ENCODE results near the gene RAB3C.
"Not testable (repeated sequence)": the region's sequence is repeated elsewhere in the genome, so short reads cannot be mapped to it uniquely, and the experiment has no call there.

RAB3C gene

GRCh38 chr5:58680503-58680902, 97.6 kb downstream of the RAB3C start:
- DNase-seq: no peak

- no peak for DNase-seq
These were observed 99.1 kb downstream of the RAB3C start for GRCh38 chr5:58681943-58682342.

- DNase-seq: no peak
These were observed 100.7 kb downstream of the RAB3C start for GRCh38 chr5:58683567-58683966.

GRCh38 chr5:58687079-58687478, 104.2 kb downstream of the RAB3C start:
- DNase-seq: no peak

GRCh38 chr5:58687595-58687994, 104.7 kb downstream of the RAB3C start:
- no peak for DNase-seq

DNA sequence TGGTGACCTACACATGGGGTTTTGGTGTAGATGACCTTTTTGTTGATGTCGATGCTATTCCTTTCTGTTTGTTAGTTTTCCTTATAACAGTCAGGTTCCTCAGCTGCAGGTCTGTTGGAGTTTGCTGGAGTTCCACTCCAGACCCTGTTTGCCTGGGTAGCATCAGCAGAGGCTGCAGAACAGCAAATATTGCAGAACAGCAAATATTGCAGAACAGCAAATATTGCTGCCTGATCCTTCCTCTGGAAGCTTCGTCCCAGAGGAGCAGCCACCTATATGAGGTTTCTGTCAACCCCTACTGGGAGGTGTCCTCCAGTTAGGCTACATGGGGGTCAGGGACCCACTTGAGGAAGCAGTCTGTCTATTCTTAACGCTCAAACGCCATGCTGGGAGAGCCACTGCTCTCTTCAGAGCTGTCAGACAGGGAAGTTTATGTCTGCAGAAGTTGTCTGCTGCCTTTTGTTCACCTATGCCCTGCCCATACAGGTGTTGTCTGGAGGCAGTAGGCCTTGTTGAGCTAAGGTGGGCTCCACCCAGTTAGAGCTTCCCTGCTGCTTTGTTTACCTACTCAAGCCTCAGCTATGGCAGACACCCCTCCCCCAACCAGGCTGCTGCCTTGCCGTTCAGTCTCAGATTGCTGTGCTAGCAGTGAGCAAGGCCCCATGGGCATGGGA, 116.3 kb downstream of the RAB3C start:
- not testable (repeated sequence) for DNase-seq

DNA sequence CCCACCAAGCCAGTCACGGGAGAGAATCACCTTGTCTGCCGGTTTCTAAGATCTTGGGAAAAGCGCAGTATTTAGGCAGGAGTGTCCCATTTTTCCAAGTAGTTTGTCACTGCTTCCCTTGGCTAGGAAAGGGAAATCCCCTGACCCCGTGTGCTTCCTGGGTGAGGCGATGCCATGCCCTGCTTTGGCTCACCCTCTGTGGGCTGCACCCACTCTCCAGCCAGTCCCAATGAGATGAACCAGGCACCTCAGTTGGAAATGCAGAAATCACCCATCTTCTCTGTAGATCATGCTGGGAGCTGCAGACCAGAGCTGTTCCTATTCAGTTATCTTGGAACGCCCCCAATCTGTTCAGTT, 116.9 kb downstream of the RAB3C start:
- DNase-seq: no peak

GRCh38 chr5:58703925-58704555, 121.2 kb downstream of the RAB3C start:
- DNase-seq: no peak

DNA sequence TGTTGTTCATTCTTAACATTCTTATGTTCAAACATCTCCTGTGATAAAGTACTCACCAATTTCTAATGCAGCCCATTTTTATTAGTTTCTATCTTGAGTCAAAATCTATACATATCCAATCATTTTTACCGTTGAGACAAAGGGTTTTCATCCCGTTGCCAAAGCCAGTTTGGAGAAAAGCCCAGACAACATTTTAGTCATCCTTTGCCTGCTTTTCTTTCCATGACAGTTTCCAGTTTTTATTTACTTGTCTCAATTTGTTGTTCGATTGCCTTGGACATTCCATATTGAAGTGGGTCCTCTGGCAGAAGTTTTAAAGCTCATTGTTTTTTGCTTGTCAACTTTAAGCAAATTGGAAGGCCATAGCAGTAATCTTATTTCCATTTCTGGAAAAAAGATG, 123.9 kb downstream of the RAB3C start:
- DNase-seq: no peak

DNA sequence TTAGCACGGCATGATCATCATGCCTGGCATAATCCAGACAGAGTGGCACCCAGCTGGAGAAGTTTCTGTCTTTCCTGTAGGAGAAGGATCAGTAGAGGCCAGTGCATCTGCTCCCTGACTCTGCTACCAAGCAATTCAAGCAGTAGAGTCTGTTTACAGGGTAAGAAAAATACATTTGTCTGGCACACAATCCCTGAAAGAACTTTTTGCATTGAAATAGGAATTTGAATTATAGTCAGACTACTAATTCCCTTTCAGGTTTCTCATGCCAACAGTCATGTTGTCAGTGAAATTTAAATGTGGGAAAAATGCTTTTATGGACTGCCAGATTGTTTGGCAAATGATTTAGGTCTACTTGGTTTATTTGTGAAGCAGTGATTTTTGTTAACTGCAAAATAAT, 125.6 kb downstream of the RAB3C start:
- DNase-seq: no peak

- not testable (repeated sequence) for DNase-seq
These were observed 127.5 kb downstream of the RAB3C start for GRCh38 chr5:58710425-58710824.

DNA sequence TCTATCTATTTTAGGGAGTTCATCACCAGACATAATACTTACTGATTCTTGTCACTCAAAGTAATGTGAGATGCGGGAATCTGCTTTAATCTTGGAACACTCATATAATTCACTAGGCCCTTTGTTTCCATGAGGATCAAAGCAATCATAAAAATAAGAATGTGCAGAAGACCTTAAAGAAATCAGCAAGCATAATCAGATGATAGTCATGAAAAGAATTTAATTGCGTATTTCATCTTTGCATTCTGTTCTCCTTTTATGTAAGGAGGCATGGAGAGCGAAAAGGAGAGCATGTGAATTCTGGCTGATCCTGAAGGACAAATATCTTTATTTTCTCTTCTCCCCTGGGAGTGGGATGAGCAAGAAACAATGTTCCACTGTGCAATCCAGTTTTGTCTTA, 128.0 kb downstream of the RAB3C start:
- DNase-seq: no peak

DNA sequence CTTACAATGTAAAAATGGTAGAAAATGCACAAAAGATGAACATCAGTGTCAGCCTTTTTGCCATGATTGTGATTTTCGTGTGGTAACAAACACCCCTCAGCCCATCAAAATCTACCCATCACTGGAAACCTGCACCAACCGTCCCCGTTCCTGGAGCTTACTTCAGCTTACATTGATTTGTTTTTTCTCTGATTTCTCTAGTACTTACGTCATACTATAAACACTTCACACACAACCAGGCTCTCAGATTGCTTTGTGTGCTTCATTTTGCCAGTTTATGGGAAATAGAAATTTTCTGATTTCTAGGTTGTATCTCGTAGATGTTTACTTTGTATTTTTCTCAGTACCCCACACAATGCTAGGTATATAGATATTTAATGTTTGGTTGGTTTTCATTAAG, 129.1 kb downstream of the RAB3C start:
- no peak for DNase-seq

GRCh38 chr5:58714046-58714445, 131.2 kb downstream of the RAB3C start:
- DNase-seq: no peak

GRCh38 chr5:58715997-58716656, 133.3 kb downstream of the RAB3C start:
- no peak for DNase-seq

- DNase-seq: no peak
These were observed 133.8 kb downstream of the RAB3C start for GRCh38 chr5:58716713-58717112.

DNA sequence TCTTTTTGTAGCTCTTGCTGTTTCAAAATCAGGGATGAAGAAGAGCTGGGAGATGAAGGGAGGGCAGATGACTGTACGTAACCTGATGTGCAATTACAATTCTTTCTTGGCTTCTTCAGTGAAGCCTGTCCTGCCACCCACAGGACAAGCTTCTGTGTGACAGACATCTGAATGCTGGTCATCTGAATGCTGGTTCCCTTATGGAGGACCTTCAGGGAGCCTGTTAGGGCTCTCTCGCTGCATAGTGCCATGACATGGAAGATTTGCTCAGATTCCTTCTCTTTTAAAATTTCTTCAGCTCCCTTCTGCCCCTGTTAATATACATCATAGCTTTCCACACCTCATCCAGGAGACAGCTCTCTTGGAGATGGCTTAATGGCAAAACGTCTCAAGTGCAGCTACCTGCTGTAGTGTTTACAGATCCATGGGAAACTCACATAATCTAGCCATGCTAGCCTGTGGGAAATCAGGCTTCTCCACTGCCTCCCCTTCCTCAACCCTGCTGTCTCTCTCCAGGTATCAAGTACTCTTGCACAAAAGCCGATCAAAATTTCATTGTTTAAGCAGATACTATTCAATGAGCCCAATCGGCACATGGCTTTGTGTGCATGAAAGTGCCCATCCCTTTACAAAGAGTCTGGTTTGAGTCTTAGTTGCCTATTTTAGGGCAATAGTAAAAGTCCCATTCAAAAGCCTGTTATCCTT, 134.6 kb downstream of the RAB3C start:
- no peak for DNase-seq

DNA sequence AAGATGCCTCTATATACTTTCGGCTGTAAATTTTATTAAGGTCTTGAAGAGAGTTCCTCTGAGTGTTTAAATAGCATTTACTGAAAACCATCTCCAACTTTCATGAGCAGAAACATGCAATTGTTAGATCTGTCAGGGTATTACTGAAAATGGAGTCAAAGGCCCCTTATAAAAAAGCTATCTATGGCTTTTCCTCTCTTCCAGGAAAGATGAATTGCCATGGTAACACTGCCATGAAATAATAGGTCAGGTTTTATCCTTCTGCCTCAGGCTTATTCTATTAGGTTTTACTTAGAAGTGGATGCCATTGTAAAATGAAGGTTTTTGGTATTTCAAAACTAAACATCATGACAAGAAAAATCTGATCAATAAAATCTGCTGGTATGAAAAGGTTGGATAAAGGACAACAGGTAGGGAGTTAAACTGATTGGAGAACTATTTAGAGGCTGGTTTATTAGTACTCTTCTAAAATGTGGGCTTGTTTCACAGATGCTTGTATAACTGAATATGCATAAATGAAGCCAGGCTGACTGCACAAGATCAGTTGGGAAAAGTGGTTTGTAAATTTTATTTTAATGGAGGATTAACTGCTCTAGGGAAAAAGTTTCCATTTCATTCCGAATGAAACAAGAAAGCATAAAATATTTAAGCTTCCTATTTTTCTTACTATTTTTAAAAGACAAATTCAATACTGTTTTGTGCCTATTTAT, 135.5 kb downstream of the RAB3C start:
- DNase-seq: no peak

DNA sequence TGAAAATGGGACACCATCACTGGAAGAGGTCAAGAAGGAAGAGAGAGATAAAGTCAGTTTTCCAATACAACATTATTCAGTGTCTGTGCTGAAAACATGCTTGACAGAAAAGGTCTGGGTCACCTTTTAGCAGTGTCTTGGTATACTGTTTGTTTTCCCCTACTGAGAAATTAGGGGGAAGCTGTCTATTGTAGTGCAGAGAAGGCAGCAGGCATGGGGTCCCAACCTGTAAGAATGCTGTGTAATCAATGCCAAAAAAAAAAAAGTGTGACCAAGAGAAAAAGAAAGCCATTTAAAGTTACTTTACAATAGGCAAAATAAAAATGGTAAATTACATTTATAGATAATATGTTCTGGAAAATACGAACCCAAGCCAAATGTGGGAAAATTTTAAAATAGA, 139.3 kb downstream of the RAB3C start:
- DNase-seq: no peak

DNA sequence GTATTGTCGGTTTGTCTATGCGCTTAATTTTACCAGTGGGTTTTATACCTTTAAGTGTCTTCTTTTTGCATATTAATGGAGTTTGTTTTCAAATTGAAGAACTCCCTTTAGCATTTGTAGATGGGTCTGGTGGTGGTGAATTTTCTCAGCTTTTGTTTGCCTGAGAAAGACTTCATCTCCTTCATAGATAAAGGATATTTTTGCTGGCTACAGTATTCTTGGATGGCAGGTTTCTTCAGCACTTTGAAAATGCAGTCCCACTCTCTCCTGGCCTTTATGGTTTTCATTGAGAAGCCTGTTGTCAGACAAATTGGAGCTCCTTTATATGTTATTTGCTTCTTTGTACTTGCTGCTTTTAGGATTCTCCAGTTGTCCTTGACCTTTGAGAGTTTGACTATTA, 142.1 kb downstream of the RAB3C start:
- no peak for DNase-seq

DNA sequence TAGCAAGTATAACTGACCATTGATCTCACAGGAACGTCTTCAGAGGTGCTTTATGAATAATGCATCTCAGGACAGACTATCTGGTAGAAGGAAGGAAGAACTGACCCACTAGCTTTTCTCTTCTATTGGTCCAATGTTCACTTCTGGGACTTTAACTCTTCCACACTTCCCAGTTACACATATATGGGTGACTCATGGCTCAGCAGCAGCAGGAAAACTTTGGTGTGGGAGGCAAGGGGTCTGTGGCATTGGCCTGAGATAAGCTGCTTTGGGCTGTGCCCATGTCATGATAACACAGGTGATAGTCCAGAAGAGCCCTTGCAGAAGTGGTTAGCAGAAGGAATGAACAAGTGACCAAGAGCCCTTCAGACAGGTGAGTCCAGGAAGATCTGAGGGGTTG, 148.8 kb downstream of the RAB3C start:
- no peak for DNase-seq

DNA sequence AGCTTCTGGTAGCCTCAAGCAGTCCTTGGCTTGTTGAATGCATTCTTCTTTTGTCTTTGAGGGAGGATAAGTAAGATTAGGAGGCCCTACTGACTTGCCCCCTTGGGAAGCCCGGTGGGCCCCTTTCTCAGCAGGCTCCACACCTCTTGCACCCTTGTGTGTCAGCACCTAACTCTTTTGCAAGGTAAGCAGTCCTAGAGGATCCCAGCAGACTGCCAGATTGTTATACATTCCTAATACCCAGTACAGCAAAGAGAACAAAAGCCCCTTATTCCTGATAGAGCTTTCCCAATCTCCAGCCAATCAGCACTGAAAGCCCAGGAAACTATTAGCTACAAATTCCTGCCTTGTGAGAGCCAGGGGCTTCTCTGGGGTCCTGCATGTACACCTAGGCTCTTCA, 152.8 kb downstream of the RAB3C start:
- DNase-seq: no peak

GRCh38 chr5:58736214-58736613, 153.3 kb downstream of the RAB3C start:
- DNase-seq: no peak

All from NCI-H1092 (cell line).